DOHH2 (cell line): ENCODE measurements around the gene HDAC4.

Source experiments
- CTCF ChIP-seq: fragments of 200-600 bp; sonication (generic); IDR thresholded peaks from one replicate; pipeline ENCODE4 v1.5.1; 2014; ENCODE audit warnings: antibody characterized with exemption, mild to moderate bottlenecking, low read depth, low read length; ENCODE audit not compliant: poor library complexity, severe bottlenecking
- EZH2phosphoT487 ChIP-seq: fragments of 200-600 bp; sonication (generic); IDR thresholded peaks from 2 replicates; pipeline ENCODE4 v1.6.1; 2017; ENCODE audit warnings: borderline replicate concordance, mild to moderate bottlenecking, antibody characterized with exemption, low read length, moderate library complexity, mixed read lengths

- TF ChIP-seq CTCF (no peak), EZH2phosphoT487 (no peak)
Observed at GRCh38 chr2:239287461-239287860, 113.4 kb downstream of the HDAC4 start.
